Ovary (tissue), 9 donors: Measurements from ENCODE around the gene SPAG9. TPM values are rescaled to one million over a fixed set of nuclear protein-coding genes. Genes with fewer than 3 reads are reported as not detected.
A peak's percentile ranks its signal among the peaks of the same experiment; 100 is the strongest.

Experiments used
- DNase-seq, 5 donors: peaks; one replicate each; pipeline ENCODE4 v3.0.0-alpha.2; 2019 to 2020
- H3K27ac ChIP-seq, 2 donors: fragments of 200-600 bp; one replicate each; pipeline versions ENCODE4 v1.5.1 to v1.8.0; 2019 to 2022
- H3K27me3 ChIP-seq: fragments of 200-600 bp; one replicate; pipeline ENCODE4 v1.8.0; 2022
- H3K36me3 ChIP-seq: fragments of 200-600 bp; sonication (generic); one replicate; pipeline ENCODE4 v1.5.1; 2019
- H3K4me1 ChIP-seq: one replicate; pipeline ENCODE4 v1.8.1; 2013; ENCODE audit warnings: mild to moderate bottlenecking, moderate library complexity; ENCODE audit not compliant: insufficient read depth
- H3K4me3 ChIP-seq: fragments of 200-600 bp; sonication (generic); one replicate; pipeline ENCODE4 v1.5.1; 2017
- H3K9me3 ChIP-seq, 2 donors: fragments of 200-600 bp in 1 of 2; sonication (generic) in 1 of 2; one replicate each; pipeline versions ENCODE4 v1.5.1 to v1.8.1; 2013 to 2019; ENCODE audit warnings: mild to moderate bottlenecking in 1 of 2, moderate library complexity in 1 of 2
- EP300 ChIP-seq: sonication (generic); formaldehyde crosslinking; IDR thresholded peaks from one replicate; pipeline ENCODE4 v1.6.1; 2017; ENCODE audit warnings: antibody characterized with exemption
- POLR2A ChIP-seq: fragments of 450-650 bp; IDR thresholded peaks from one replicate; pipeline ENCODE4 v1.6.1; 2017; ENCODE audit warnings: antibody characterized with exemption, mild to moderate bottlenecking, moderate library complexity
- WGBS, 3 donors: extraction: QIAGEN DNeasy Blood & Tissue Kit in 1 of 3; methylation state at CpG; one replicate each; pipeline versions ENCODE4 v1.1.5 to v1.1.7; 2013 to 2017; 5-methylcytosine and 5-hydroxymethylcytosine counted together
- intact Hi-C, 4 donors: fragments of 100-400 bp; cut with DNase I; formaldehyde crosslinking; loops; one replicate each; pipeline versions ENCODE4 v1.11.0 to v1.15.1; 2022 to 2023
- polyA plus RNA-seq, 2 donors: library from polyadenylated mRNA; stranded (reverse); fragments of 200-250 nt in 1 of 2; fragments of 350-450 nt in 1 of 2; fragmentation: Illumina TruSeq in 1 of 2; extraction: RNeasy Lipid Tissue Mini Kit (QIAGEN cat#74804) in 1 of 2; gene quantifications; one replicate each; pipeline ENCODE4 v1.2.3, GENCODE V29; 2013 to 2014
- total RNA-seq, 7 donors: library from RNA; depleted of rRNA in 2 of 7; stranded (reverse); fragments of >200 nt in 2 of 7; fragmentation: NEBNext Ultra II Directional in 3 of 7; extraction: Animal tissue kit (Norgen Biotek cat#: 25700) in 3 of 7; gene quantifications; one replicate each; pipeline versions ENCODE4 v1.1.0 to v1.2.4, GENCODE V29; 2016 to 2023
- TF ChIP-seq, protein P1 (sequence below), 3 donors: fragments of 450-650 bp in 2 of 3; fragments of 200-600 bp in 1 of 3; IDR thresholded peaks; one replicate each; pipeline versions ENCODE4 v1.5.1 to v1.8.0; 2016 to 2022; ENCODE audit warnings: antibody characterized with exemption in 3 of 3, mild to moderate bottlenecking in 1 of 3
- donor health status: DM: no; HTN: no; CAD: no; lungs with moderate emphysema.
- donor health status: DM: no; HTN: no; CAD: no.
- donor health status: Bipolar disorder and iron deficiency.
- donor health status: DM: yes; HTN: yes; CAD: no.
- donor health status: DM: no; HTN: no; CAD: no.
- donor health status: DM: yes; HTN: yes; CAD: no.

SPAG9 gene
- total and polyA plus RNA-seq, 9 donors = 28.8 to 103 (median 79.4) TPM

DNA sequence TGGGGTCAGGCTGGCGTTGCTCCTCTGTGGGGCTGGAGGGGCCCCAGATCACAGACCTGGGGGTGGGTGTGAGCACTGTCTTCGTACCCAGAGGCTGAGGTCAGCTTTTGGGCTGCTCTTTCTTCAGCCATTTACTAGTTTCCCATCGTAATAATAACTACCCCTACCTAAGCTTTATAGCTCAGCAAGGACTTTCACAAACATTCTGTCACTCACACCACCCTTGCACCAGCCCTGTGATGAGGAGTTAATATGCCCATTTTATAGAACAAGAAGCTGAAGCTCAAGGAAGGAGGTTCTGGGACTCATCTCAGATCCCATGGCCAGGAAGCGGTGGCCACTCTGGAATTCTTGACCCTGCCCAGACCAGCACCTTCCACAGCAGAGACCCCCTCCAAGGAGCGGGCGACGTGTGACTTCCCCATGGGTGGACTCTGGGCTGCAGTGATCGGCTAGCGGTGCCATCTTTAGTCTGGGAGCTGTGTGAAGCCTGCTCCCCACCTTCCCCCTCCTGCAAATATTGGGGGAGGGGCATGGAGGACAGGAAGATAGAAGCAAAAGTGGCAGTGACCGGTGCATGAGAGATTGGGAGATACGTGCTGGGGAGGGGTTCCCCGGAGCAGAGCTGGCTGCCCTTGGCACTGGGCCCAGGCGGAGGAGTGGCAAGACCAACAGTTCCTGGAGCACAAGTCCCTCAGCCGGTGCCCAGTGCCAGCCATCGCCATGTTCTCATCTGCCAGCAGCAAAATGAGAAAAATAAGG, 172.7 kb downstream of the SPAG9 start:
- peak in 3 of 5 donors; percentile 55 to 63 (median 61) for DNase-seq
- Histone ChIP-seq H3K36me3 (no peaks in the 10 kb centered on the region), H3K4me3 (no peak overlapping the region), H3K4me1 (peaks cover 14% of the 10 kb centered on the region), H3K27me3 (no peaks in the 10 kb centered on the region), H3K9me3 (no peaks in the 10 kb centered on the region), H3K27ac (no peak overlapping the region)
- TF ChIP-seq POLR2A = no peak
- TF ChIP-seq, protein P1, sequence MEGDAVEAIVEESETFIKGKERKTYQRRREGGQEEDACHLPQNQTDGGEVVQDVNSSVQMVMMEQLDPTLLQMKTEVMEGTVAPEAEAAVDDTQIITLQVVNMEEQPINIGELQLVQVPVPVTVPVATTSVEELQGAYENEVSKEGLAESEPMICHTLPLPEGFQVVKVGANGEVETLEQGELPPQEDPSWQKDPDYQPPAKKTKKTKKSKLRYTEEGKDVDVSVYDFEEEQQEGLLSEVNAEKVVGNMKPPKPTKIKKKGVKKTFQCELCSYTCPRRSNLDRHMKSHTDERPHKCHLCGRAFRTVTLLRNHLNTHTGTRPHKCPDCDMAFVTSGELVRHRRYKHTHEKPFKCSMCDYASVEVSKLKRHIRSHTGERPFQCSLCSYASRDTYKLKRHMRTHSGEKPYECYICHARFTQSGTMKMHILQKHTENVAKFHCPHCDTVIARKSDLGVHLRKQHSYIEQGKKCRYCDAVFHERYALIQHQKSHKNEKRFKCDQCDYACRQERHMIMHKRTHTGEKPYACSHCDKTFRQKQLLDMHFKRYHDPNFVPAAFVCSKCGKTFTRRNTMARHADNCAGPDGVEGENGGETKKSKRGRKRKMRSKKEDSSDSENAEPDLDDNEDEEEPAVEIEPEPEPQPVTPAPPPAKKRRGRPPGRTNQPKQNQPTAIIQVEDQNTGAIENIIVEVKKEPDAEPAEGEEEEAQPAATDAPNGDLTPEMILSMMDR (IDR thresholded peaks at IDR 0.05) = no peak
- WGBS, 3 donors = 78 to 79% (median 78%) methylated on average over 15 of the region's 15 CpGs
- intact Hi-C loops = loop anchor here in 1 of 4 donors (5.0 kb wide), 1 partner anchor 81 kb away; the partner anchor contains the start of gene TOB1

- TF ChIP-seq, protein P1 (IDR thresholded peaks at IDR 0.05) = no peak
- no peak for TF ChIP-seq EP300
- no peak for TF ChIP-seq POLR2A
- 92 to 95% (median 95%) methylated on average over 19 of the region's 19 CpGs for WGBS, 3 donors
- no peaks in the 10 kb centered on the region for H3K9me3 ChIP-seq
- H3K36me3 ChIP-seq = no peaks in the 10 kb centered on the region
- intact Hi-C loops = loop anchor here in 1 of 4 donors (5.0 kb wide), 1 partner anchor 80 kb away; the partner anchor contains the start of gene TOB1
- DNase-seq = no peak
- peaks cover 14% of the 10 kb centered on the region for H3K4me1 ChIP-seq
- no peak overlapping the region for H3K4me3 ChIP-seq
- H3K27me3 ChIP-seq = no peaks in the 10 kb centered on the region
- H3K27ac ChIP-seq = no peak overlapping the region
Measured at GRCh38 chr17:50946891-50947781, 173.5 kb downstream of the SPAG9 start.

GRCh38 chr17:50946223-50946890, 174.3 kb downstream of the SPAG9 start:
- no peak overlapping the region for H3K27ac ChIP-seq
- no peaks in the 10 kb centered on the region for H3K9me3 ChIP-seq
- peaks cover 14% of the 10 kb centered on the region for H3K4me1 ChIP-seq
- intact Hi-C loops = loop anchor here in 1 of 4 donors (5.0 kb wide), 1 partner anchor 79 kb away; the partner anchor contains the start of gene TOB1
- no peaks in the 10 kb centered on the region for H3K27me3 ChIP-seq
- 96 to 98% (median 96%) methylated on average over 12 of the region's 12 CpGs for WGBS, 3 donors
- no peak overlapping the region for H3K4me3 ChIP-seq
- peak in 2 of 5 donors; percentile 22 to 31 for DNase-seq
- no peaks in the 10 kb centered on the region for H3K36me3 ChIP-seq
- TF ChIP-seq, protein P1 (IDR thresholded peaks at IDR 0.05) = no peak
- TF ChIP-seq POLR2A (no peak), EP300 (no peak)

- TF ChIP-seq, protein P1 (IDR thresholded peaks at IDR 0.05) = no peak
- TF ChIP-seq POLR2A (no peak), EP300 (no peak)
- Histone ChIP-seq H3K27ac (no peak overlapping the region), H3K4me1 (peaks cover 13% of the 10 kb centered on the region), H3K9me3 (no peaks in the 10 kb centered on the region), H3K36me3 (no peaks in the 10 kb centered on the region), H3K4me3 (no peak overlapping the region), H3K27me3 (no peaks in the 10 kb centered on the region)
- peak in 1 of 5 donors; percentile 10 for DNase-seq
- intact Hi-C loops = loop anchor here in 1 of 4 donors (5.0 kb wide), 1 partner anchor 78 kb away; the partner anchor contains the start of gene TOB1
- 80 to 95% (median 90%) methylated on average over 3 of the region's 3 CpGs for WGBS, 3 donors
Measured at GRCh38 chr17:50945779-50946222, 174.9 kb downstream of the SPAG9 start.
